Measurements from ENCODE around the gene APLP2. TPM values are rescaled to one million over a fixed set of nuclear protein-coding genes. Genes with fewer than 3 reads are reported as not detected.

Gene APLP2
- total and polyA plus RNA-seq, 2 of the 4 experiments (the other 2 are of a cell fraction): 127 to 235 TPM

GRCh38 chr11:130126516-130126915 is 56.8 kb downstream of the APLP2 start:
- Histone ChIP-seq H2AFZ (replicated peaks; ENCODE audit: low read length, poor library complexity) (no peak overlapping the region), H2BK15ac (ENCODE audit: low read depth, low read length) (no peak overlapping the region), H3K4me1 (ENCODE audit: control insufficient read depth, insufficient read depth, low read length) (peaks cover 3% of the 10 kb centered on the region), H4K5ac (ENCODE audit: low read depth, low read length) (no peak overlapping the region), H3K18ac (ENCODE audit: low read depth, low read length) (no peak overlapping the region), H3K4ac (ENCODE audit: low read depth, low read length) (no peak overlapping the region), H3K36me3 (ENCODE audit: control insufficient read depth, insufficient read depth, low read length) (peaks cover 50% of the 10 kb centered on the region), H3K27me3 (ENCODE audit: control insufficient read depth, insufficient read depth, low read length) (no peaks in the 10 kb centered on the region), H3K14ac (replicated peaks; ENCODE audit: low read depth, low read length) (no peak overlapping the region), H2AK5ac (ENCODE audit: low read depth, low read length) (no peak overlapping the region), H2BK5ac (ENCODE audit: low read depth, low read length, poor library complexity, severe bottlenecking) (no peak overlapping the region), H3K79me1 (ENCODE audit: low read depth in 1 of 2, low read length in 2 of 2) (peaks cover 0 to 17% of the 10 kb centered on the region in 2 experiments; a peak in 2 of 4 replicates), H3K9me1 (ENCODE audit: insufficient read depth, low read length) (peaks cover 6% of the 10 kb centered on the region), H3K9ac (ENCODE audit: low read depth, low read length) (no peak overlapping the region), H3K4me2 (ENCODE audit: low read depth, low read length) (no peak overlapping the region), H2BK120ac (ENCODE audit: low read depth, low read length) (no peak overlapping the region), H2BK20ac (ENCODE audit: low read depth, low read length) (no peak overlapping the region), H2AK9ac (replicated peaks; ENCODE audit: low read depth, low read length, poor library complexity) (no peak overlapping the region), H3K9me3 (ENCODE audit: control insufficient read depth, insufficient read depth, low read length) (no peaks in the 10 kb centered on the region), H3K4me3 (ENCODE audit: insufficient read depth, low read depth, low read length) (no peak overlapping the region), H4K8ac (ENCODE audit: low read depth in 2 of 2, low read length in 2 of 2) (no peak overlapping the region), H3K23ac (ENCODE audit: low read depth, low read length) (no peak overlapping the region), H3K56ac (ENCODE audit: extremely low read depth, insufficient read depth, low read length) (no peak overlapping the region), H3K27ac (ENCODE audit: insufficient read depth, low read length) (no peak overlapping the region), H4K20me1 (ENCODE audit: insufficient read depth, low read length) (peaks cover 9% of the 10 kb centered on the region), H4K91ac (ENCODE audit: insufficient read depth, low read depth, low read length) (no peak overlapping the region)
- TF ChIP-seq CTCF (conservative IDR thresholded peaks at IDR 0.05; ENCODE audit: low read depth, low read length) (no peak), RCOR1 (IDR thresholded peaks at IDR 0.05; ENCODE audit: insufficient replicate concordance, low read length) (no peak), FOS (IDR thresholded peaks at IDR 0.05; ENCODE audit: low read depth, low read length) (no peak), POLR2A (IDR thresholded peaks at IDR 0.05; ENCODE audit: low read depth, low read length) (no peak), NFE2L2 (IDR thresholded peaks at IDR 0.05; ENCODE audit: low read depth, low read length) (no peak), CEBPB (IDR thresholded peaks at IDR 0.05; ENCODE audit: low read depth, low read length) (no peak), ELK1 (IDR thresholded peaks at IDR 0.05; ENCODE audit: borderline replicate concordance, low read depth, low read length) (no peak), MXI1 (IDR thresholded peaks at IDR 0.05; ENCODE audit: borderline replicate concordance, low read depth, low read length) (no peak), CHD1 (IDR thresholded peaks at IDR 0.05; ENCODE audit: low read depth, low read length) (no peak), USF2 (IDR thresholded peaks at IDR 0.05; ENCODE audit: low read depth, low read length) (no peak), RFX5 (IDR thresholded peaks at IDR 0.05; ENCODE audit: low read depth, low read length) (no peak), MAZ (IDR thresholded peaks at IDR 0.05; ENCODE audit: borderline replicate concordance, low read depth, low read length) (no peak)
- ATAC-seq (ENCODE audit: low read depth) (no peak), DNase-seq (no peak)
- WGBS, 2 experiments (ENCODE audit: extremely low coverage in 2 of 2, insufficient read length in 1 of 2): 93% methylated on average over 4 of the region's 5 CpGs; no CpG with 5 or more reads in 1 of the 2 experiments
- no TSS peak for BruUV-seq (replicated peaks)
- dilution Hi-C loops (cut with HindIII; ENCODE audit: low sequenced_read_pairs, unreplicated experiment): loop anchor here (25.0 kb wide), 1 partner anchor 189 kb away; no protein-coding TSS in a partner anchor
- in situ Hi-C loops (cut with MboI; ENCODE audit: low sequenced_read_pairs): no loop called here
- ChIA-PET POLR2A (ENCODE audit: unreplicated experiment) (no interaction called here), CTCF (interaction anchor here (1.0 kb wide), 1 partner anchor 203 kb away, joined by 4 read pairs; no protein-coding TSS in a partner anchor)
- intact Hi-C loops (cut with micrococcal nuclease): no loop called here
